ENCODE measurements around the gene OR4L1.
"Not testable (repeated sequence)": the region's sequence is repeated elsewhere in the genome, so short reads cannot be mapped to it uniquely, and the experiment has no call there.

GRCh38 chr14:20098926-20099770 lies 39.3 kb downstream of the OR4L1 start:
- TF ChIP-seq CTCF, POLR2A (IDR thresholded peaks at IDR 0.05): not testable (repeated sequence)
